ENCODE measurements around the gene ZNF516.
"Not testable (repeated sequence)": the region's sequence is repeated elsewhere in the genome, so short reads cannot be mapped to it uniquely, and the experiment has no call there.

Gene ZNF516

GRCh38 chr18:76490033-76490432 lies 5.0 kb downstream of the ZNF516 start:
- DNase-seq (ENCODE audit: low read depth in 2 of 2): no peak

- DNase-seq (ENCODE audit: low read depth in 2 of 2): no peak
Observed at GRCh38 chr18:76489081-76489480, 6.0 kb downstream of the ZNF516 start.

- no peak for DNase-seq (ENCODE audit: low read depth in 2 of 2)
Observed at GRCh38 chr18:76488190-76488589, 6.9 kb downstream of the ZNF516 start.

GRCh38 chr18:76487782-76488181 lies 7.3 kb downstream of the ZNF516 start:
- DNase-seq (ENCODE audit: low read depth in 2 of 2): no peak

- no peak for DNase-seq (ENCODE audit: low read depth in 2 of 2)
Observed at GRCh38 chr18:76487070-76487469, 8.0 kb downstream of the ZNF516 start.

GRCh38 chr18:76486574-76486973 lies 8.5 kb downstream of the ZNF516 start:
- no peak for DNase-seq (ENCODE audit: low read depth in 2 of 2)

GRCh38 chr18:76486038-76486437 lies 9.0 kb downstream of the ZNF516 start:
- DNase-seq (ENCODE audit: low read depth in 2 of 2): no peak

- DNase-seq (ENCODE audit: low read depth in 2 of 2): no peak
Observed at GRCh38 chr18:76484749-76485387, 10.2 kb downstream of the ZNF516 start.

- no peak for DNase-seq (ENCODE audit: low read depth in 2 of 2)
Observed at GRCh38 chr18:76483780-76484179, 11.3 kb downstream of the ZNF516 start.

GRCh38 chr18:76482971-76483691 lies 11.9 kb downstream of the ZNF516 start:
- DNase-seq (ENCODE audit: low read depth in 2 of 2): no peak

- DNase-seq (ENCODE audit: low read depth in 2 of 2): no peak
Observed at GRCh38 chr18:76482267-76482666, 12.8 kb downstream of the ZNF516 start.

- no peak for DNase-seq (ENCODE audit: low read depth in 2 of 2)
Observed at GRCh38 chr18:76480913-76481312, 14.1 kb downstream of the ZNF516 start.

GRCh38 chr18:76479351-76480238 lies 15.4 kb downstream of the ZNF516 start:
- no peak for DNase-seq (ENCODE audit: low read depth in 2 of 2)

- no peak for DNase-seq (ENCODE audit: low read depth in 2 of 2)
Observed at GRCh38 chr18:76476665-76477561, 18.1 kb downstream of the ZNF516 start.

GRCh38 chr18:76475450-76476194 lies 19.4 kb downstream of the ZNF516 start:
- DNase-seq (ENCODE audit: low read depth in 2 of 2): no peak

- no peak for DNase-seq (ENCODE audit: low read depth in 2 of 2)
Observed at GRCh38 chr18:76474824-76475223, 20.2 kb downstream of the ZNF516 start.

- DNase-seq (ENCODE audit: low read depth in 2 of 2): not testable (repeated sequence)
Observed at GRCh38 chr18:76473521-76473920, 21.5 kb downstream of the ZNF516 start.

GRCh38 chr18:76472829-76473228 lies 22.2 kb downstream of the ZNF516 start:
- DNase-seq (ENCODE audit: low read depth in 2 of 2): no peak

GRCh38 chr18:76471593-76471992 lies 23.4 kb downstream of the ZNF516 start:
- no peak for DNase-seq (ENCODE audit: low read depth in 2 of 2)
